COLO668 (cell line): ENCODE measurements around the gene ARPC1B.
"Not testable (repeated sequence)": the region's sequence is repeated elsewhere in the genome, so short reads cannot be mapped to it uniquely, and the experiment has no call there.

Experiments used
- DNase-seq: peaks from one replicate; lab custom pipeline; 2025; ENCODE audit not compliant: unreplicated experiment; lab: John Stamatoyannopoulos, UW

ARPC1B gene

DNA sequence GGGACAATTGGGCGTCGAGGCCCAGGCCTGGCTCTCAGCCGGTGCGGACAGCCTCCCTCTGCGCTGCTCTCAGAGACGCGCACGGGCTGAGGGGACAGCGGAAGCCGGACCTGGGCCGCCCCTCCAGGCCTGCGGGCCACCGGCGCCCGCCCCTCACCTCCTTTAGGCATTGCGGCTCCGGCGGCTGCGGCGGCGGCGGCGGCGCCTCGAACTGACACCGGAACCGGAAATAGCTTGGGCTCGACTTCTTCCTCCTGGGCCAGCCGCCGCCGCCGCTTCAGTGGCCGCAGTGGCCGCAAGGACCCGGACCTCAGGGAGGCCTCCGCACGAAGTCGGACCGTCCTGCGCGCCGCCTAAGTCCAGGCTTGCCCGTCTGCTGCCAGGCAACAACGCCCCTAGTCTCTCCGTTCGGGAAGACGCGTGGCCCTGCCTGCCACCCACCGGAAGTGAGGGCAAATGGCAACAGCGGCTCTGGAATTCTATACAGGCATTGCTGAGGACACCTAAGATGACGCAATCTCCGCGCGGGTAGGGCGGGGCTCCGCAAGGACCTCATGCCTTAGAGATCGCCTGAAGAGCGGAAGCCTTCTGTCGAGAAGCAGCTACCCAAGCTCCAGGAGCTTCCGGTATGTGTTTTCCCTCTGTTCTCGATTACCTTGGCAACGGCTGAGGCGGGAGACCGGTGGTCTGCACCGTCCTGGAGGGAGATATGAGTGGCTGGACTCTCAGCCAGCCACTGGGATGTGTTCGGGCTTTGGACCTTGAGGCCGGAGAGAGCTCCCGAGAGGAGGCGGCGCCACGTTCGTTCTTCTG, 34.1 kb downstream of the ARPC1B start, which contains the start of the genes BUD31 and PDAP1:
Gene BUD31, plus strand, starts transcription at position 591 of the 813 bp plus-strand sequence. CDS start 2,124 bp downstream, outside the sequence.
Gene PDAP1, minus strand, starts transcription at position 219 of the 813 bp plus-strand sequence. Its CDS starts 49 bp downstream, at position 170.
- DNase-seq = peak; percentile 93

DNA sequence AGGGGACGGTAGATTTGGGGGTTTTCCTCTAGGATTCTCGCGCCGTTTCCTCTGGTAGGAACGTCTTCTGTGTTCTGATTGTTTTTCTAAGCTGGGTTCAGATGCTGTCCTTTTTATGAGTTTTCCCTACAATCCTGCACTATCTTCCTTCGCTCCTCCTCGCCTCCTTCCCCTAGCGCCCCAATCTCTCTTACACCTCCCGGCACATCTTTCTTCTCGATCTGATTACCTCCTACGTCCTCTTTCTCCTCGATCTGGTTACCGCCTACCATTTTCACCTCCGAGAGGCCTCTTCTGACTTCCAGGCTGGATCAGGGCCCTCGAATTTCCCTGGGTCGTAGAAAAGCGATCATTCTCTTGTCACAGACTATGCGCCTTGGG, 34.7 kb downstream of the ARPC1B start:
- DNase-seq = no peak

DNA sequence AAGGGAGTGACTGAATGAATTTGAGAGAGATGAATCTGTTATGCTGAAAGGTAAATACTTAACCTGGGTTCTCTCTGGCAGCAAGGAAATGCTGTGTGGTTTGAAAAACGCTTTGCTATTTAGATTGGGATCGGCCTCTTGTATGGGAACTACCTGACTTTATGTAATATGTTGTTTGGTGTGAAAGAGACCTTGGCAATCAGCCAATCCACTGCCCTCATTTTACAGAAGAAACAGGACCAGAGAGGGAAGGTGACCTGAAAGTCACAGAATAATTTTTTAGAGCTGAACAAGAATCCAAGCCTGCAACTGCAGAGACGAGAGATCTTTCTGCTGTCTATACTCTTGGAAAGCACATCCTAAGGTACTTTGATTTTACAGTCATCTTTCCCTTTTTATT, 35.3 kb downstream of the ARPC1B start:
- DNase-seq = no peak

- DNase-seq = no peak
Observed at GRCh38 chr7:99410635-99411034, 36.1 kb downstream of the ARPC1B start.

GRCh38 chr7:99415513-99416127, 41.1 kb downstream of the ARPC1B start:
- peak; percentile 51 for DNase-seq

DNA sequence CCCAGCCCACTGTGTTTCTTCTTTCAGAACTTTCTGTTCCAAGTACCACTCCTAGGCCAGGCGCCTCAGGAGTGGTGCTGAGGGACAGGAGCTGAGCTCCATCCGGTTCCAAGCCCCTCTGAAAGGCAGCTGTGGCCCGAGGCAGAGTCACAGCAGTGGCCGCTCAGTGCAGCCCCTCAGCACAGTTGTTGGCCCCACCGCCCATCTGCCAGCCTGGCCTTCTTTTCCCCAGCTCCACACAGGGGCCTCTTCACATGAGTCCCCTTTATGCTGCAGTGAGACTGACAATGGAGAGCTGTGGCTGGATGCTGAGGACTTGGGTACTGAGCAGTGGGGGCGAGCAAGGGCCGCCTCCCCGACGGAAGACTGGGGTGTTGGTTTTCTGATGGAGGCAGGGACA, 43.7 kb downstream of the ARPC1B start:
- DNase-seq = no peak

- DNase-seq = no peak
Observed at GRCh38 chr7:99419323-99420021, 44.9 kb downstream of the ARPC1B start.

GRCh38 chr7:99420213-99420612, 45.7 kb downstream of the ARPC1B start:
- no peak for DNase-seq

GRCh38 chr7:99420986-99421385, 46.5 kb downstream of the ARPC1B start:
- no peak for DNase-seq

DNA sequence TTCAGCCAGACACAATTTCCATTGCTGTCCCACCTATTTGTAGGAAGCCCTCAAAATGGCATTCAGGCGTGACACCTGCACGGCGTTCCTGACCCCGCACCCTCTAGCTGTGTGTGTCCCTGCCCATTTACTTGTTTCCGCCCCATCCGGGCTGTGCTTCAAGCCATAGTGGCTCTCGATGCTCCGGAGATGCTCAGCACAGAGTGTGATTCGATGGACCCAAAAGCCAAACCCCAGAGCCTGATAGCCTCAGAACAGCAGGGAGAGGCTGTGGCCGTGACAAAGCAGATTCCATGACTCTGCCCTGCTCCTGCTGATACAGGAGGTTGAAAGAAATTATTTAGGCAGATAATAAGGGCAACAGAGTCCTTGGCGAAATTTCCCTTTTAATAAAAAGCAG, 47.7 kb downstream of the ARPC1B start:
- peak; percentile 85 for DNase-seq

- DNase-seq = peak; percentile 67
Observed at GRCh38 chr7:99422625-99423024, 48.1 kb downstream of the ARPC1B start.

DNA sequence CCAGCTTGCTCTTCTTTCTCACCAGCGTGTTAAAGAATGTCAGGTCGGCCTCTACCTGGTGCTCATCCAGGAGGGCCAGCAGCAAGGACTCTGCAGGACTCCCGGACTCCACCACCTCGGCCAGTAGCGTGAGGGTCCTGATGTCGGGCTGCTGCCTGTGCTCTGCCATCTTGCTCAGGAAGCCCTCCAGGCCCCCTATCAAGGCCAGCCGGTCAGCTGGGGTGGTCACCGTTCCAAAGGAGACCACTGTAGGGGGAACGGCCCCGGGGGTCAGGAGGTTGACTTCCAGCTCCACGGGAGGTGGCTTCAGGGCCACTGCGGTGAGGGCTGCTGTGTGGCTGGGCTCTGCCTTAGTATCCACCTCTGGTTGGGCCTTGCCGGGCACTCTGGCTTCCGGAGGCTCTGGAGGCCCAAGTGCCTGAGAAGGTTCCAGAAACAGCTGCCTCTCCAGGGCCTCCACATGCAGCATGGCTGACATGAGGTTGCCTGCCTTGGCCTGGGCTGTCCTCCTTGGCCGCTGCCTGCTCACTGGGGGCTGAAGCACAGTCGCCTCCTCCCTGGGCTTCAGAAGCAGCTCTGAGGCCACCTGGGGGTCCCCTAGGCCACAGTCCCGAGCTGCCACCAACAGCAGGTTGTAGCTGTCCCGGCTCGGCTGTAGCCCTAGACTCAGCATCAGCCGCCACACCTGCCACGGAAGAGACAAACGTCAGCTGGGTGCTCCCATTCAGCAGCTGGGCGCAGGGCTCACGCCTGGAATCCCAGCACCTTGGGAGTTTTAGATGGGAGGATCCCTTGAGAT, 50.6 kb downstream of the ARPC1B start:
- no peak for DNase-seq

DNA sequence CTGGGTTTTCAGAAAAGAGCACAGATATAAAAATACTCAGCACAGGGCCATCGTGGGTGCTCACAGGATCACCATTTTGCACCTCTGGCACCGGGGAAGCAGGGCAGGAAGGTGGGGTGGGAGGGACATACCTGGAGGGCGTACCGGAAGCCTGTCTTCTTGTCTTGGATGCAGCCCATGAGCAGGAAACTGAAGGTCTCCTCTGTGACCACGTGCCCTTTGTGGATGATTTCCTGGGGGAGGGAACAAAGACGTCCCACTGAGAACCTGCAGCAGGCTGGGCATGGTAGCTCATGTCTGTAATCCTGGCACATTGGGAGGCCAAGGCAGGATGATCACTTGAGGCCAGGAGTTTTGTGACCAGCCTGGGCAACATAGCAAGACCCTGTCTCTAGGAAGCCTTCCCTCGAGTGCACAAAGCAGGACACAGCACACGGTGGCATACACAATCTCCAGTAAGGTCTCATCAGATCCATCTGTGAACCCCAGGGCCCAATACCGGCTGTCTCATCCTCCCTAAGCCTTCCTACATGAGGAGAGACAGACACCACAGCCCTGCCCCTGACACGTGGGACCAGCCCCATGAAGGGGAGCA, 54.5 kb downstream of the ARPC1B start:
- DNase-seq = no peak

DNA sequence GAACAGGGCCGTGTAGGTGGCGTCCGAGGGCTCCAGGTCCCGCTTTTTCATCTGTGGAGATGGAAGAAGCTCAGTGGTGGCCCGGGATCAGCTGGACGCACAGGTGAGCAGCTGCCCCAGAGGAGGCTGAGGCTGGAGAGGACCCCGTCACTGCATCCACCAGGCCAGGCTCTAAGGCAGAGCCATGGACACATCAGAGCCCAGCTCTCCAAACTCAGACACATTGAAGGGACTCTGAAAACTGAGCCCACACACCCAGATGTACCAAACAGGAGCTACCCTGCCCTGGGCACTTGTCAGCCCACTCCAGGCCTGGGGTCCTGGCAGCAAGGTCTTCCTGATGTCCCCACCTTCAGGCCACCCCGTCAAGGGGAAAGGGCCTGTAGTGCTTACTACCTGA, 55.2 kb downstream of the ARPC1B start:
- no peak for DNase-seq

GRCh38 chr7:99431756-99432540, 57.4 kb downstream of the ARPC1B start:
- not testable (repeated sequence) for DNase-seq

DNA sequence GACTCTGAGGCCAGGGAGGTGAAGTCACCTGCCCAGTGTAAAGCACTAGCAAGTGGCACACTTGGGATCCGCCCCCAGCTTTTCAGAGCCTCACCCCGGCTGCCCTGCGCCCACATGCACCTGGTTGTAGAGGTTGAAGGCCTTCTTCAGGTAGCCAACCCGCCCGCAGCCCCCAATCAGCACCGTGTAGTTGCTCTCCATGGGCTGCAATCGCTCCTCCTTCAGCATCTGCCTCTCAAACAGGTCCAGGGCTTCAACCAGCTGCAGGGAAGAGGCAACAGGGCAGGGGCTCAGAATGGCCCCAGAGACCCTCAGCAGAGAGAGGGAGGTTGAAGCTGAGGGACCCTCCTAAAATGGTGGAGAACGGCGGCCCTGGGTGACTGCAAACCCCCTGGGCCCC, 58.6 kb downstream of the ARPC1B start:
- DNase-seq = no peak

- no peak for DNase-seq
Observed at GRCh38 chr7:99437946-99438572, 63.5 kb downstream of the ARPC1B start.

- DNase-seq = peak; percentile 96
Observed at GRCh38 chr7:99438573-99439480, 64.3 kb downstream of the ARPC1B start, which contains the start of the genes CPSF4 and PTCD1. Gene CPSF4, plus strand, starts transcription at chr7:99438943. Its CDS starts 140 bp downstream, at chr7:99439083. Gene PTCD1, minus strand, starts transcription at chr7:99438798. Its CDS starts 3,556 bp downstream, at chr7:99435242.
